HG03460 (cell line): ENCODE results near the gene CPOX.

ENCODE experiments used
- ATAC-seq: cut with Tn5 transposase; IDR thresholded peaks from one replicate; pipeline ENCODE4 v1.9.1; 2021; ENCODE audit not compliant: unreplicated experiment

CPOX gene

GRCh38 chr3:98596541-98597500 lies 3.4 kb upstream of the CPOX start:
- no peak for ATAC-seq

GRCh38 chr3:98596087-98596486 lies 2.7 kb upstream of the CPOX start:
- no peak for ATAC-seq

GRCh38 chr3:98594628-98595324 lies 1.4 kb upstream of the CPOX start:
- ATAC-seq: no peak

GRCh38 chr3:98592345-98592935 lies 971 bp downstream of the CPOX start:
- no peak for ATAC-seq

GRCh38 chr3:98589331-98590036 lies 3.9 kb downstream of the CPOX start:
- ATAC-seq: no peak

GRCh38 chr3:98588065-98588464 lies 5.3 kb downstream of the CPOX start:
- no peak for ATAC-seq

- ATAC-seq: no peak
Measured at GRCh38 chr3:98587654-98588053, 5.8 kb downstream of the CPOX start.

GRCh38 chr3:98584547-98584946 lies 8.9 kb downstream of the CPOX start:
- ATAC-seq: no peak

- ATAC-seq: no peak
Measured at GRCh38 chr3:98583766-98584165, 9.6 kb downstream of the CPOX start.

- ATAC-seq: no peak
Measured at GRCh38 chr3:98582042-98582441, 11.4 kb downstream of the CPOX start.

GRCh38 chr3:98581474-98581873 lies 11.9 kb downstream of the CPOX start:
- no peak for ATAC-seq

GRCh38 chr3:98580401-98581386 lies 12.7 kb downstream of the CPOX start:
- no peak for ATAC-seq

GRCh38 chr3:98577178-98577895 lies 16.1 kb downstream of the CPOX start:
- no peak for ATAC-seq

GRCh38 chr3:98574132-98574531 lies 19.3 kb downstream of the CPOX start:
- ATAC-seq: no peak

GRCh38 chr3:98573181-98573728 lies 20.2 kb downstream of the CPOX start:
- ATAC-seq: peak; percentile 70

GRCh38 chr3:98568402-98568801 lies 25.0 kb downstream of the CPOX start:
- ATAC-seq: no peak

GRCh38 chr3:98567666-98568270 lies 25.6 kb downstream of the CPOX start:
- ATAC-seq: peak; percentile 23

GRCh38 chr3:98565843-98566242 lies 27.6 kb downstream of the CPOX start:
- ATAC-seq: no peak

GRCh38 chr3:98565237-98565643 lies 28.2 kb downstream of the CPOX start:
- no peak for ATAC-seq
